T47D (cell line): ENCODE data around the gene PTPRH.

Experiments
- DNase-seq, 2 experiments: peaks; one replicate each; pipeline versions ENCODE4 v3.0.0 to v3.0.0-alpha.2; 2011 to 2012; ENCODE audit warnings: low read depth in 1 of 2, low spot score in 1 of 2
- JUND ChIP-seq: IDR thresholded peaks from 2 replicates; pipeline ENCODE4 v1.6.1; 2012; ENCODE audit warnings: low read depth
- in situ Hi-C: cut with HindIII; loops from 2 replicates; pipeline ENCODE4 v1.10.0; 2016; ENCODE audit warnings: low sequenced_read_pairs, low pct_unique_long_range_greater_than_20kb

PTPRH gene

DNA sequence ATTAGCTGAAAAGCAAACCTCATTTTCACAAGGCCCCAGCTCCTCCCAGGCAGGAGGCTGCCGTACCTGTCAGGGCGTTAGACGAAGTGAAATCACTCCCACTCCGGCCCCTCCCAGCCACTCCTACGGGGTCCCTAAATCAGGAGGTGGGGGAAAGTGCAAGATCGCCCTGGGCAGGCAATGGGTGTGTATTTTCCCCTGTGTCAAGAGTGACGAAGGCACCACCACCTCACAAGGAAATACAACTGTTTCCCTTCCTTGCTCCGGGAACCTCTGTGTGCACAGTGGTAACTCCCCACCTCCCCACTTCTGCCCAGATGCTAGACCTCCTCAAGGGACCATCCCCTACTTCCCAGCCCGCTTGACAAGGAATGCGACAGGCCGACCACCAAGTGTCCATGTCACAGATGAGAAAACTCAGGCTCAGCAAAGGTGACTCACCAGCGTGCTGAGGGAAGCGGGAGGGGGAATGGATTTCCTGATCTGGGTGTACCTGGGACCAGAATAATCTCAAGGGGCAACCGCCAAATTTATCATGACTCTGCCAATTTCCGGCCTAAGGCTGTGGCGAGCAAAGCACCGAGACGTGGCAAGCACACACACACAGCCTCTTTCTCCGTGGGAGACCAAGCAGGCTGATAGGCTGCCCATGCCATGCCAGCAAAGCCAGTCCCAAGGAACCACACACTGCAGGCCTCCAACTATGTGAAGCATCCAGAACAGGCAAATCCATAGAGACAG lies 42.2 kb upstream of the PTPRH start:
- DNase-seq = no peak
- no peak for TF ChIP-seq JUND
- in situ Hi-C loops = no loop called here

- TF ChIP-seq JUND = no peak
- in situ Hi-C loops = no loop called here
- peak in 1 of 2 experiments; percentile 30 for DNase-seq
Observed at GRCh38 chr19:55250262-55251036, 41.1 kb upstream of the PTPRH start.

DNA sequence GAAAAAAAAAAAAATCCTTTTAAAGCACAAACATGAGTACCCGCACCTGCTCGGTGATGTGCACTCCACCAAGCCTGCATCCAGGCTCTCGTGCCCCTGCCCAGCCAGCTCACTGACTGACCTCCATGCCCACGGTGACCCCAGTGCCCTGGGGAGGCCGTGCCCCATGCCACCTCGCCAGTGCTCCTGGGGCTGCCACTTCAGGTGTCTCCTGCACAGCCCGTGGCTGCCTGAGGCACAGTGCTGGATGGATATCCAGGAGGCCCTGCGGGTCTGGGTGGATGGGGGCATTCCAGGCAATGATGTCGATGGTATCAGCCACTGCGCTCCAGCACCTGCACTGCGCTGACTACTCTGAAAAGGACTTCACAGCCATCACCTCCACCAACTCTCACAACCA lies 40.5 kb upstream of the PTPRH start:
- no peak for DNase-seq
- in situ Hi-C loops = no loop called here
- TF ChIP-seq JUND = no peak

DNA sequence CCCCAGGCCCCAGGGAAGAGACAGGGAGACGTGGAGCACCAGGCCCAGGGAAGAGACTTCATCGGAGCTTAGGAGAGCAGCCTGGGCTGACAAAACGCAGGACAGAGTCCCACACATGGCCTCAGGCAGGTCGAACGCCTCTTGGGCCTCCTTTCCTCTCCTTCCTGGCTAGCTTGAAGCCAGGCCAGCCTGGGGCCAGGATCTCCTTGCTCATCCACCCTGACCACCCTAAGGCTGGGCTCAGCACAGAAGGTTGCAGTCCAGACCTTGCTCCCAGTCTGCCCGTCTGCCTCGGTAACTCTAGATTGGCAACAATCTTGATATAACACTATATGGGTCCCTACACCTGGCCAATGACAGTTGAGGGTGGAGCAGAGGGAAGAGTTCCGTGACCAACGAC lies 39.4 kb upstream of the PTPRH start:
- TF ChIP-seq JUND = no peak
- DNase-seq = no peak
- in situ Hi-C loops = no loop called here

DNA sequence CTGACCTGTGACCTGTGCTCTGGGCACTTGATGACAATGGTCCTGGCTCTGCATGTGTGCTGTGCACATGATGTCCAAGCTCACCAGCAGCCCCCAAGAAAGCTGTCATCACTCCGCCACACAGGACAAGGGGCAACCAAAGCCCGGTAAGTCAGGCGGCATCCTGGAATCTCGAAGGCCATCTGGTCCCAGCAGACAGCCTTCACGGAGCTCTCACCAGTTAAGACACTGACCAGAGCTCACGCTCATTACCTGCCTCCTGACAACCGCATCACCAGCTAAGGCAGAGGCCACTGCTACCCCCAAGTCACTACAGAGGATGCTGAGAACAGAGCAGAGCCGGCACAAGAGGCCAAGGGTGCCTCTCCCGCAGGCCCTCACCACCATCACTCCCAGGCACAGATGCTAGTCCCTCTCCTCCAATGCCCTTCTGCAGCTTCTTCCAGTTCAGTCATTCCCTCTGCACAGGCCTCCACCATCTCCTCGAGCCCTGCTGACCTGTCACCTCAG lies 38.9 kb upstream of the PTPRH start:
- in situ Hi-C loops = no loop called here
- TF ChIP-seq JUND = no peak

GRCh38 chr19:55247621-55248099 lies 38.4 kb upstream of the PTPRH start:
- DNase-seq = peak in 1 of 2 experiments; percentile 39
- in situ Hi-C loops = no loop called here
- TF ChIP-seq JUND = no peak

More for the DNA sequence above, 38.9 kb upstream of the PTPRH start:
- DNase-seq = no peak

DNA sequence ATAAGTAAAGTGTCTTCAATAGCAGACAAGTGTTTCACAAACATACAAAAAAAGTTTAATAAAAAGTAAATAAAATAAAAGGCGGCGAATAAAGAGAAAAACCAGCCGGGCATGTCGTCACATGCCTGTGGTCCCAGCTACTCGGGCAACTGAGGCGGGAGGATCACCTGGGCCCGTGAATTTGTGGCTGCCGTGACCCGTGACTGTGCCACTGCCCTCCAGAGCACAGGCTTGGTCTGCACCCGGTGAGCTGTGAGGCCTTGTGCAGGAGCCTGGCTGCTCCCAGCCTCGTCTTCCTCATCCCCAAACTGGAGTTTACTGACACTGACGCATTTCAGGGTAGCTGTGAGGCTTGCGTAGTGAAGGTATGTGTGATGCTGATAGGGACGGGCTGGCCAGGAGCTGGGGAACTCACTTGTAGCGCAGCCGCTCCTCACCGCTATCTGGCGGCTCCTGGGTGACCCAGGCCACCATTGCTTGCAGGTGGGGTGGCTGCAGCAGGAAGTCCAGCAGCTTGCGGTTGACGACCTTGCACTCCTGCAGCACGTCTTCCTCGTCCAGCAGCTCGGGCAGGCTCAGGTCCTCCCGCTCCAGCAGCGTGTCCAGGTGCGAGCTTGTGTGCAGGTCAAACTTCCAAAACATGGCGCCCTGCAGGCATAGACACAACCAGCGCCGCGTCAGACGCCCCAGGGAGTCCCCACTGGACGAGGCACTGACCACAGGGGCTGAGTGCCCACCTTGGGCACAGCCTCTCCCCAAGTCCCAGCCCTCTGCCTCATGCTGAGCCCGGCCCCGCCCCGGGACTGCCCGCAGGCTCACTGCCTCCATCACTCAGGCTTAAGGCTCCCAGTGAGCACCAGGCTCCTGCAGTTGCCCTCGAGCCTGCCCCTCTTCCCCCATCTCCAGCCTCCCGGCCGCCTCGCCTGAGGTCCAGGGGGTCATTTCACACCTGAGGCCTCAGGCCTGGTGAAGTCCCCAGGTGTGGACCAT lies 37.5 kb upstream of the PTPRH start:
- no peak for DNase-seq
- in situ Hi-C loops = no loop called here
- no peak for TF ChIP-seq JUND

- no peak for DNase-seq
- in situ Hi-C loops = no loop called here
- TF ChIP-seq JUND = no peak
Observed at GRCh38 chr19:55245236-55245904, 36.1 kb upstream of the PTPRH start.

GRCh38 chr19:55244004-55244680 lies 34.8 kb upstream of the PTPRH start:
- in situ Hi-C loops = no loop called here
- no peak for TF ChIP-seq JUND
- DNase-seq = no peak

DNA sequence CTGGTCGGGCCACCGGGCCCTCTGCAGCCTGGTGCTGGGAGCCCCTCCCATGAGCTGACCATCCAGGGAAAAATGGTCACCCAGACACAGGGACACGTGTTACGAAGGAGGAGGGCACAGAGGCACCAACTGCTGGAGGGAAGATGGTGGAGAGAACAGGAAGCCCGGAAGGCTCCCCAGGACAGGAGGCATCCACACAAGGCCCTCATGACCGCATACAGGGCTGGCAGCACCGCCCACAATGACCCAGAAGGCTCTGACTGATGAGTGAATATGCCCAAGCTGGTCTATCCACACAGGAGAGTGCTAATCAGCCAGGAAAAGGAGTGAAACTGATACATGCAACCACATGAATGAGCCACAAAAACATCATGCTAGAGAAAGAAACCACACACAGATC lies 33.2 kb upstream of the PTPRH start:
- DNase-seq = no peak
- no peak for TF ChIP-seq JUND
- in situ Hi-C loops = no loop called here

DNA sequence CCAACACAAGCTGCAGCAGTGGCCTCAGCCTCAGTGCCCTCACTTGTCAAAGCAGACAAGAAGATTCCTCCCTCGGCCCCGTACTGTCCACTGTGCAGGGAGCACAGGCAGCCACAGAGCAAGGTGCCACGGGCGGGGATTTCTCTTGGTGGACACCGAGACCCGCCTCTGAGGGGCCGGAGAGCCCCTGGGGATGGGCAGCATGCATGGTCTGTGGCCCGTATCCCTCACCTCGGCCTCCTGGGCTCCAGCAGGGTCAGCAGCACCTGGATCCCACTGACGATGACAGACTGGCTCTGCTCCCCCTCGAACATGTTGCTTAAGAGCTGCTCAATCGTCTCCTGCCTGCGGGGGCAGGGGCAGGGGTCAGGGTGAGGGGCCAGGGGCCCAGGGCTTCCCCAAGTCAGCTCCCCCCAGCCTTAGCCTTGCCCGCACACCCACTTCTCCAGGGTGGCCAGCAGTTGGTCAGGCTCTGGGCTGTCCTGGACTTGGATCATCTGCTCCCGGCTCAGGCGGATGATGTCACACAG lies 32.7 kb upstream of the PTPRH start:
- TF ChIP-seq JUND = no peak
- in situ Hi-C loops = no loop called here
- DNase-seq = no peak
